GM19395 (cell line): ENCODE results near the gene UMOD.
"Not testable (repeated sequence)": the region's sequence is repeated elsewhere in the genome, so short reads cannot be mapped to it uniquely, and the experiment has no call there.

ENCODE experiments used
- ATAC-seq: cut with Tn5 transposase; IDR thresholded peaks from one replicate; pipeline ENCODE4 v1.9.1; 2021; ENCODE audit warnings: mild to moderate bottlenecking, moderate library complexity; ENCODE audit not compliant: unreplicated experiment

Gene UMOD

GRCh38 chr16:20323591-20324117 is 28.9 kb downstream of the UMOD start:
- ATAC-seq: no peak

DNA sequence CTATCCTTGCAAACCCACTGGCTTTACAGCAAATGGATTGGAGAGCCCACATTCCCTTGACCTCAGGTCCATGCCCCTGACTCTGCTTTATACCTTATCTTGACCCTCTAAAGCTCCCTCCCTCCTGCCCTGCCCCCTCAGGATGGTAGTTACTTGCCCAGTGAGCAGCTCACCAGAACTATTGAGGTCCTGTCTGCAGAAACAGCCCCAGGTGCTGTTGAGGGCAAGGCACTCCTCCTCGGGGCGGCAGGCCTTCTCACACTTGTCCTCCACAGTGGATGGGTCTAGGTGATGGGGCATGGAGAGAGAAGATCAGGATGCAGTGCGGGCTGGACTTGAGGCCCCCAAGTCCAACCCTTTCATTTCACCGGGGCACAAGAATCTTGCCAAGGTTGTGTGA is 29.8 kb downstream of the UMOD start:
- ATAC-seq: no peak

DNA sequence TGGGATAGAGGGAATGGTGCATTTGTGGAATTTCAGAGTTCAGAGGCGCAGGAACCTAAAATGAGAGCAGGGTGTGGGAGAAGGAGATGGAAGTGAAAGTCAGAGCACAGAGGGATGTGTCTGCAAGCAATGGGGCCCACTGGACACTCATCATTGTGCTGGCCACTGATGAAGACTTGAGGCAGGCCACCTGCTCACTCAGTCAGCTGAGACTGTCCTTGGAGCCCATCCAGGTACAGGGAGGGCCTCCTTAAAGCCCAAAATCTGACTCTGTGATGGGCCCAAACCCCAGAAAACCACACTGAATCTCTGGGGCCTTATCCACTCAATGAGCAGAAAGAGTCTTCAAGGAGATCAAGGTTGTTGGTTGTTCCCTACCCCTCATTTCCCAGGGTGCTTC is 30.8 kb downstream of the UMOD start:
- no peak for ATAC-seq

GRCh38 chr16:20321051-20321450 is 31.5 kb downstream of the UMOD start:
- not testable (repeated sequence) for ATAC-seq

GRCh38 chr16:20320592-20320991 is 31.9 kb downstream of the UMOD start:
- ATAC-seq: no peak

DNA sequence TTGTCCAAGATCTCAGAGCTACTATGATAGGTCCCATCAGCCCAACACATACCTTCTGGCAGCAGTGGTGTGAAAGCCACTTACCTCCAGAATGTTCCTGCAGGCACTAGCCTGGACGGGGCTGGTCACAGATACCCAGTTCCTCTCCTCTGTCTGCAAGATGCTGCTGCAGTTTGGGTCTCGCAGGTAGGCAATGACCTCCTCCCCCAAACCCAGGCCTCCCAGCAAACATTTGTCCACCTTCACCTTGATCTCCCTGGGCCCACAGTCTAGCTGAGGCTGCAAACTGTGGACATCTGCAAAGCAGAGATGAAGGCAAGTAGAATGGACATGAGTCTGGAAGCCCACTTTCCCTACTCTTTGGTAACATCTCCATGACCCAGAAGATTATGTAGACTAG is 32.3 kb downstream of the UMOD start:
- ATAC-seq: no peak

DNA sequence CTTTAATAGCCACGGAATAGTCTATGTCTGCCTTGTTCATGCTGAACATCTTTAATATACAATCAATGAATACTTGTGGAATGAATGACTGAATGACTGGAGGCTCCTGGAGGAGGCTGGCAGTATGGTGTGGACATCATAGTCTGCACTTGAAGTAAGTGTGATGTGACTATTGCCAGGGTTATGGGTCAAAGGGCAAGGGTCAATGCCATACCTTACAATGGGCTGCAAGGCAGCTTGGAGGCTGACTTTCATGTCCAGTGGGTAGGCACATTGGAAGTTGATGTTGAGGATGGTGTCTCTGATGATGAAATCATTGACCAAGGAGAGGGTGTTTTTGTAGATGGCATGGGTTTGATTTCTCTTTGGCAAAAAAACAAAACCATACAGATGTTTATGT is 33.1 kb downstream of the UMOD start:
- no peak for ATAC-seq

- no peak for ATAC-seq
Observed at GRCh38 chr16:20318437-20318836, 34.1 kb downstream of the UMOD start.

DNA sequence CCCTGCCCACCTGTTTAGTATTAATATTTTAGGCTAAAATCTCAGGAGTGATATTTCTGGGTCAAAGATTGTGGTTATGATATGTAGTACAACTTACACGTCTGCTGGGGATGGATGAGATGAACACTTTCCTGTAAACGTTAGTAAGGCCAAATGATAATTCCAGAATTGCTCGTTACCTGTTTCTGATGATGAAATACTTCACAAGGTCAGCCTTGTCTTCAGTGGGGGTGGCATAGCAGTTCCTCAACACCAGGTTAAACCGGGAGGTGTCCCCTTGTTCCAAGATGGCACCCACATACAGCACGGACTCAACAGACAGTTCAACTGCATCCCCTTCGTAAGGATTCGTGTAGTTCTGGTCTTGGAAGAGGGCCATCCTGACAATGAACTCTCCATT is 34.5 kb downstream of the UMOD start:
- no peak for ATAC-seq

GRCh38 chr16:20317117-20317516 is 35.4 kb downstream of the UMOD start:
- no peak for ATAC-seq

GRCh38 chr16:20316715-20317114 is 35.8 kb downstream of the UMOD start:
- no peak for ATAC-seq

DNA sequence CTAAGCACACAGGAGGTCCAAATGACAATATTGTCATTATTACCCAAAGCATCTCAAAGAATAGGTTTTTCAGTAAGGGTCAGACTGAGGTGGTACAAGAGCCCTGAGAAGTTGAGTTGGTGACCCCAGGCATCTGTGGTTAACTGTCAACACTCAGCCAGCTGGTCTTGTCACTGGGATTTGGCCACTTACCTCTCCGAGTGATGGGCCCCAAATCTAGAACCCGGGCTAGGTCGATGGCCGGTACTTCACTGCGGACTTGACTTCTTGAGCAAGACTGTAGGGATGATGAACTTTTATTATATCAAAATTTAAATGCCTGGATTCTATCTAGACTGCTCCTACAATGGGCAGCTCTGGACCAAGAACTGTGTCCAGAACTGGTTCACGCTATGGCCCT is 36.8 kb downstream of the UMOD start:
- no peak for ATAC-seq

- ATAC-seq: no peak
Observed at GRCh38 chr16:20314575-20314974, 37.9 kb downstream of the UMOD start.

DNA sequence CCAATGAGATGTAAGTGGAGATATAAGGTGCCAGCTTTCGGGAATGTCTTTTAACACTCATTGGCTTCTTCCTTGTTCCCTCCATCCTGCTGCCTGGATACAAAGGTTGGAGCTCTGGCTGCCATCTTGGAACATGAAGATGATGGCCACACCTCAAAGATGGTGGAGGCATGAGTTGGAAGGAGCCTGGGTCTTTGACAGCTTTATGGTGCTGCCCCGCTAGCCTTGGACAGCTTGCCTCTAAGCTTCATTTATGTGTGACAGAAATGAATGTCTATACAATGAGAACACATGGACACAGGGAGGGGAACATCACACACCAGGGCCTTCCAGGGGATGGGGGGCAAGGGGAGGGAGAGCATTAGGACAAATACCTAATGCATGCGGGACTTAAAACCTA is 38.8 kb downstream of the UMOD start:
- ATAC-seq: no peak

- ATAC-seq: not testable (repeated sequence)
Observed at GRCh38 chr16:20312536-20313095, 39.9 kb downstream of the UMOD start.

- ATAC-seq: no peak
Observed at GRCh38 chr16:20311548-20311947, 41.0 kb downstream of the UMOD start.

DNA sequence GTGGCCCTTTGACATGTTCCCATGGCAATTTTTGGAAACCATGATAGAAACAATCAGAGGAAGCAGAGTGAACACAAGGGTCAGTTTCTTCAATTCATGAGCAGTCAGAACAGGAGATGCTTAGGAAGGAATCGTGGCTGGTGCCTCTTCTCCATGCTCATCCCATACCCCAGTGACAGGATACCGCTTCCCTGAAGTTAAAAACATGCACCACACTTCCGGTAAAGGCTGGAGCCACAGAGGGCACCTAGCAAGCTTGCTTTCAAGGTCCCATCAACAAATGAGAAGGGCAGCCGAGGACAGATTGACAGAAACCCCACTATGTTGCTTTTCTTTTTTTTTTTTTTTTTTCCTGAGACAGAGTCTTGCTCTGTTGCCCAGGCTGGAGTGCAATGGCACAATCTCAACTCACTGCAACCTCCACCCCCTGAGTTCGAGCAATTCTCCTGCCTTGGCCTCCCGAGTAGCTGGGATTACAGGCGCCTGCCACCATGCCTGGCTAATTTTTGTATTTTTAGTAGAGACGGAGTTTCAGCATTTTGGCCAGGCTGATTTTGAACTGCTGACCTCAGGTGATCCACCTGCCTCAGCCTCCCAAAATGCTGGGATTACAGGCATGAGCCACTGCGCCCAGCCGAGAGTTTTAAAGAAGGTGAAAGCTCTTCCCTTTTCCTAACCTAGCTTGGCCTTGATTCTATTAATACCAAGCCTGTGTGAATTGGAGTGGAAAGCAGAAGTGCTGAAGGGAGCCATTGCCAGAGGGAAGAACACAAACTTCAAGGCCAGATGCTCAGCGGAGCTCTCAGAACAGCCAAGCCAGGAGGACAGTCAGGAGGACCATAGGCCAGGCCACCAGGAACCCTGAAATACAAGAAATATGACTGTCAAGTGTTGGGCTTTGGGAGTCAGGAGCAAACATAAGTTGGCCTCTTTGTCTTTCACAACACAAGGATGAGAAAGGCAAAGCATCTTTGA is 41.8 kb downstream of the UMOD start:
- no peak for ATAC-seq

DNA sequence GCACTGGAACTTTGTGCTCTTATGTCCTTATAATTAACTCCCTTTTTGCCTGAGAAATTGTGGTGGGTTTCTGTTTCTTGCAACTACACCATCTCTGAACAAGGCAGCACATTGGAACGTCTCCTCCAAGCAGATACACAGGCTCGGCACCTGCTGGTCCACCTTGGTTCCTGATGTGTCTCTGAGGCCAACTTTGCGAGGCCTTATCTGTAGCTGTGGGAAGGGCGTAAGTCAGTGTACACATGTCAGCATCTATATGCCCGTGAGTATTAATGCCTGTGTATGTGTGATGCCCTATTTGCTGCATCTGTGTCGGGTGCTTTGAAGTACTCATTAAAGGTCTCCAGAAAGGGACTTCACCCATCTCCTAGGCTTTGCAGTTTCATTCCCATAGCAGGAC is 42.7 kb downstream of the UMOD start:
- ATAC-seq: no peak

- ATAC-seq: no peak
Observed at GRCh38 chr16:20308801-20309590, 43.5 kb downstream of the UMOD start.

GRCh38 chr16:20308266-20308665 is 44.2 kb downstream of the UMOD start:
- ATAC-seq: no peak

DNA sequence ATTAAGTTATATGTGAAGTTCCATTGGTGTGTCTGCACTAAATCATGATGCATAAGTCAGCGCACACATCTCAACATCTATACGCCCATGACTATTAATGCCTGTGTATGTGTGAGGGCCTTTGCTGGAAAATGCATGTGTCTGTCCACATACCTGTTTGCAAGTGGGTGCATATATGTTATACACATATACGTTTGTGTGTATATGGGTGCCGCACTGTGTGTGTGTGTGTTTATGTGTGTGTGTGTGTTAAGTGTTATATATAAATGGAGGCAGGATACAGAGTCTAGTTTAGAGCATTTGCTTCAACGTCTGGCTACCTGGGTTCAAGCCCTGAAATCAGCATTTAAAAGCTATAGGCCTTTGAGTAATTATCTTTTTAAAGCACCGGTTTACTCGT is 44.7 kb downstream of the UMOD start:
- no peak for ATAC-seq
